ENCODE results near the gene PEX10.

Gene PEX10

GRCh38 chr1:2448098-2448445, 35.7 kb upstream of the PEX10 start:
- Histone ChIP-seq H4K20me1 (ENCODE audit: insufficient read depth, low read length, poor library complexity, severe bottlenecking) (no peaks in the 10 kb centered on the region), H2AFZ (ENCODE audit: low read length) (no peak overlapping the region), H3K9me2 (replicated peaks; ENCODE audit: low read depth, low read length) (no peaks in the 10 kb centered on the region), H3F3A (ENCODE audit: low read depth) (no peaks in the 10 kb centered on the region), H3K9ac (ENCODE audit: low read depth, low read length, poor library complexity, severe bottlenecking) (no peak overlapping the region), H3K27me3 (ENCODE audit: insufficient read depth, low read length, poor library complexity, severe bottlenecking) (no peaks in the 10 kb centered on the region), H3K4me1 (ENCODE audit: insufficient read depth, low read length, poor library complexity, severe bottlenecking) (no peaks in the 10 kb centered on the region), H3K9me3 (ENCODE audit: insufficient read depth, low read depth, low read length) (no peaks in the 10 kb centered on the region), H3K4me2 (ENCODE audit: low read depth, low read length, poor library complexity, severe bottlenecking) (no peak overlapping the region), H3K4me3 (ENCODE audit: low read length, poor library complexity, severe bottlenecking) (no peak overlapping the region), H3K36me3 (ENCODE audit: insufficient read depth, low read length) (no peaks in the 10 kb centered on the region), H3K79me2 (ENCODE audit: insufficient read depth, low read length) (no peaks in the 10 kb centered on the region)
- TF ChIP-seq EZH2phosphoT487 (IDR thresholded peaks at IDR 0.05; ENCODE audit: borderline replicate concordance) (no peak), CTCF (conservative IDR thresholded peaks at IDR 0.05; ENCODE audit: low read length) (no peak)

GRCh38 chr1:2447276-2448097, 35.1 kb upstream of the PEX10 start:
- Histone ChIP-seq H2AFZ (ENCODE audit: low read length) (no peak overlapping the region), H3K27me3 (ENCODE audit: insufficient read depth, low read length, poor library complexity, severe bottlenecking) (no peaks in the 10 kb centered on the region), H3K9ac (ENCODE audit: low read depth, low read length, poor library complexity, severe bottlenecking) (no peak overlapping the region), H3K79me2 (ENCODE audit: insufficient read depth, low read length) (no peaks in the 10 kb centered on the region), H3K9me3 (ENCODE audit: insufficient read depth, low read depth, low read length) (no peaks in the 10 kb centered on the region), H3K36me3 (ENCODE audit: insufficient read depth, low read length) (no peaks in the 10 kb centered on the region), H3K4me2 (ENCODE audit: low read depth, low read length, poor library complexity, severe bottlenecking) (no peak overlapping the region), H3F3A (ENCODE audit: low read depth) (no peaks in the 10 kb centered on the region), H3K9me2 (replicated peaks; ENCODE audit: low read depth, low read length) (no peaks in the 10 kb centered on the region), H3K4me1 (ENCODE audit: insufficient read depth, low read length, poor library complexity, severe bottlenecking) (no peaks in the 10 kb centered on the region), H4K20me1 (ENCODE audit: insufficient read depth, low read length, poor library complexity, severe bottlenecking) (no peaks in the 10 kb centered on the region), H3K4me3 (ENCODE audit: low read length, poor library complexity, severe bottlenecking) (no peak overlapping the region)
- TF ChIP-seq EZH2phosphoT487 (IDR thresholded peaks at IDR 0.05; ENCODE audit: borderline replicate concordance) (no peak), CTCF (conservative IDR thresholded peaks at IDR 0.05; ENCODE audit: low read length) (no peak)

- TF ChIP-seq EZH2phosphoT487 (IDR thresholded peaks at IDR 0.05; ENCODE audit: borderline replicate concordance) (no peak), CTCF (conservative IDR thresholded peaks at IDR 0.05; ENCODE audit: low read length) (no peak)
- no peaks in the 10 kb centered on the region for H3K4me1 ChIP-seq (ENCODE audit: insufficient read depth, low read length, poor library complexity, severe bottlenecking)
- no peaks in the 10 kb centered on the region for H4K20me1 ChIP-seq (ENCODE audit: insufficient read depth, low read length, poor library complexity, severe bottlenecking)
These were observed 34.5 kb upstream of the PEX10 start for GRCh38 chr1:2446861-2447260.

More at GRCh38 chr1:2446861-2447260, 34.5 kb upstream of the PEX10 start:
- Histone ChIP-seq H2AFZ (ENCODE audit: low read length) (no peak overlapping the region), H3K4me2 (ENCODE audit: low read depth, low read length, poor library complexity, severe bottlenecking) (no peak overlapping the region), H3K27me3 (ENCODE audit: insufficient read depth, low read length, poor library complexity, severe bottlenecking) (no peaks in the 10 kb centered on the region), H3K9me2 (replicated peaks; ENCODE audit: low read depth, low read length) (no peaks in the 10 kb centered on the region), H3K9me3 (ENCODE audit: insufficient read depth, low read depth, low read length) (no peaks in the 10 kb centered on the region), H3K4me3 (ENCODE audit: low read length, poor library complexity, severe bottlenecking) (no peak overlapping the region), H3K79me2 (ENCODE audit: insufficient read depth, low read length) (no peaks in the 10 kb centered on the region), H3K36me3 (ENCODE audit: insufficient read depth, low read length) (no peaks in the 10 kb centered on the region), H3K9ac (ENCODE audit: low read depth, low read length, poor library complexity, severe bottlenecking) (no peak overlapping the region), H3F3A (ENCODE audit: low read depth) (no peaks in the 10 kb centered on the region)

Data from Loucy (cell line).